Stimulated activated CD4-positive, alpha-beta T cell treated with anti-CD3 and anti-CD28 coated beads, Interleukin-1b, Interleukin-23, amount 100 ng/mL, for 1 hour (primary cell): Measurements from ENCODE around the gene SDHA.
A peak's percentile ranks its signal among the peaks of the same experiment; 100 is the strongest.
"Not testable (repeated sequence)": the region's sequence is repeated elsewhere in the genome, so short reads cannot be mapped to it uniquely, and the experiment has no call there.

ENCODE experiments used
- DNase-seq, 2 donors: peaks; one replicate each; pipeline ENCODE4 v3.0.0-alpha.2; 2020; ENCODE audit warnings: low read depth in 2 of 2

The SDHA gene

GRCh38 chr5:186091-187041 is 31.8 kb upstream of the SDHA start:
- no peak for DNase-seq

- no peak for DNase-seq
Measured at GRCh38 chr5:187042-187431, 31.1 kb upstream of the SDHA start.

GRCh38 chr5:187617-188451 is 30.3 kb upstream of the SDHA start:
- DNase-seq: no peak

GRCh38 chr5:188488-189481 is 29.3 kb upstream of the SDHA start:
- peak; percentile 68 to 86 for DNase-seq

- no peak for DNase-seq
Measured at GRCh38 chr5:189486-189885, 28.6 kb upstream of the SDHA start.

- DNase-seq: no peak
Measured at GRCh38 chr5:189976-190365, 28.1 kb upstream of the SDHA start.

GRCh38 chr5:190366-191035 is 27.6 kb upstream of the SDHA start:
- DNase-seq: no peak

- no peak for DNase-seq
Measured at GRCh38 chr5:191036-191948, 26.8 kb upstream of the SDHA start, which contains the start of gene LRRC14B. LRRC14B (plus strand) TSS chr5:191495; CDS start chr5:191539, 44 bp downstream.

GRCh38 chr5:191949-192690 is 26.0 kb upstream of the SDHA start:
- no peak for DNase-seq

- DNase-seq: no peak
Measured at GRCh38 chr5:192691-192969, 25.5 kb upstream of the SDHA start.

GRCh38 chr5:192970-193831 is 24.9 kb upstream of the SDHA start:
- no peak for DNase-seq

- no peak for DNase-seq
Measured at GRCh38 chr5:194102-194501, 24.0 kb upstream of the SDHA start.

- DNase-seq: no peak
Measured at GRCh38 chr5:194603-195209, 23.4 kb upstream of the SDHA start.

- DNase-seq: no peak
Measured at GRCh38 chr5:195401-196160, 22.5 kb upstream of the SDHA start.

- no peak for DNase-seq
Measured at GRCh38 chr5:196350-196749, 21.8 kb upstream of the SDHA start.

- DNase-seq: not testable (repeated sequence)
Measured at GRCh38 chr5:197031-197430, 21.1 kb upstream of the SDHA start.

GRCh38 chr5:197892-198489 is 20.1 kb upstream of the SDHA start:
- no peak for DNase-seq
